Muscle of leg (tissue), 11 donors: ENCODE data around the gene MST1. TPM values are rescaled to one million over a fixed set of nuclear protein-coding genes. Genes with fewer than 3 reads are reported as not detected.

ENCODE experiments used
- DNase-seq: peaks from one replicate; pipeline ENCODE4 v3.0.0; 2013
- H3K27ac ChIP-seq: one replicate; pipeline ENCODE4 v1.5.1; 2013; ENCODE audit warnings: mild to moderate bottlenecking, low read length, control low read depth
- H3K27me3 ChIP-seq: one replicate; pipeline ENCODE4 v1.6.1; 2013; ENCODE audit warnings: low read length; ENCODE audit not compliant: control insufficient read depth, insufficient read depth
- H3K36me3 ChIP-seq: one replicate; pipeline ENCODE4 v1.6.1; 2013; ENCODE audit warnings: low read length; ENCODE audit not compliant: control insufficient read depth, insufficient read depth
- H3K4me1 ChIP-seq: one replicate; pipeline ENCODE4 v1.6.1; 2013; ENCODE audit warnings: low read length; ENCODE audit not compliant: control insufficient read depth, insufficient read depth
- H3K4me3 ChIP-seq: one replicate; pipeline ENCODE4 v1.5.1; 2013; ENCODE audit warnings: low read length, control low read depth
- H3K9me3 ChIP-seq: replicated peaks from 2 replicates; pipeline ENCODE4 v1.6.1; 2013; ENCODE audit warnings: low read depth, low read length; ENCODE audit not compliant: control insufficient read depth
- WGBS: methylation state at CpG from one replicate; pipeline ENCODE4 v1.1.5; 2013; ENCODE audit warnings: missing lambda C conversion rate; ENCODE audit not compliant: insufficient coverage; 5-methylcytosine and 5-hydroxymethylcytosine counted together
- polyA plus RNA-seq, 8 donors: library from polyadenylated mRNA; unstranded; fragments of 120-200 nt; gene quantifications; one replicate each; pipeline versions ENCODE4 v1.2.1 to v1.2.3, GENCODE V29; 2013; ENCODE audit warnings: inconsistent platforms in 1 of 8, low replicate concordance in 1 of 8; ENCODE audit not compliant: insufficient read length in 8 of 8, insufficient read depth in 1 of 8
- total RNA-seq: library from RNA; stranded (reverse); fragments of 120-200 nt; gene quantifications from one replicate; pipeline ENCODE4 v1.2.4, GENCODE V29; 2013

The MST1 gene
- total and polyA plus RNA-seq, 9 donors: 7.0 to 30.3 (median 9.8) TPM

DNA sequence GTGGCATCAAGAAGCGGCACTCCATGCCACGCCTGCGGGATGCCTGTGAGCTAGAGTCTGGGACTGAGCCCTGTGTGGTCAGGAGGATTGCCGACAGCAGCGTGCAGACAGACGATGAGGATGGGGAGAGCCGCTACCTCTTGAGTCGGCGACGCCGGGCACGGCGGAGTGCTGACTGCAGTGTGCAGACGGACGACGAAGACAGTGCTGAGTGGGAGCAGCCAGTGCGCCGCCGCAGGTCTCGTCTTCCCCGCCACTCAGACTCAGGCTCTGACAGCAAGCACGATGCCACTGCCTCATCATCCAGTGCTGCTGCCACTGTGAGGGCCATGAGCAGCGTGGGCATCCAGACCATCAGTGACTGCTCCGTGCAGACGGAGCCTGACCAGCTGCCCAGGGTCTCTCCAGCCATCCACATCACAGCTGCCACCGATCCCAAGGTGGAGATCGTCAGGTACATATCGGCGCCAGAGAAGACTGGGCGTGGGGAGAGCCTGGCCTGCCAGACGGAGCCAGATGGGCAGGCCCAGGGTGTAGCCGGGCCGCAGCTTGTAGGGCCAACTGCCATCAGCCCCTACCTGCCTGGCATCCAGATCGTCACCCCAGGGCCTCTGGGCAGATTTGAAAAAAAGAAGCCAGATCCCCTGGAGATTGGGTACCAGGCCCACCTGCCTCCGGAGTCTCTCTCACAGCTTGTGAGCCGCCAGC, 31.9 kb downstream of the MST1 start:
- Histone ChIP-seq H3K9me3 (no peaks in the 10 kb centered on the region), H3K36me3 (no peaks in the 10 kb centered on the region), H3K4me1 (peaks cover 58% of the 10 kb centered on the region), H3K27ac (no peak overlapping the region), H3K4me3 (no peak overlapping the region), H3K27me3 (no peaks in the 10 kb centered on the region)
- 90% methylated on average over 36 of the region's 36 CpGs for WGBS
- DNase-seq: no peak

DNA sequence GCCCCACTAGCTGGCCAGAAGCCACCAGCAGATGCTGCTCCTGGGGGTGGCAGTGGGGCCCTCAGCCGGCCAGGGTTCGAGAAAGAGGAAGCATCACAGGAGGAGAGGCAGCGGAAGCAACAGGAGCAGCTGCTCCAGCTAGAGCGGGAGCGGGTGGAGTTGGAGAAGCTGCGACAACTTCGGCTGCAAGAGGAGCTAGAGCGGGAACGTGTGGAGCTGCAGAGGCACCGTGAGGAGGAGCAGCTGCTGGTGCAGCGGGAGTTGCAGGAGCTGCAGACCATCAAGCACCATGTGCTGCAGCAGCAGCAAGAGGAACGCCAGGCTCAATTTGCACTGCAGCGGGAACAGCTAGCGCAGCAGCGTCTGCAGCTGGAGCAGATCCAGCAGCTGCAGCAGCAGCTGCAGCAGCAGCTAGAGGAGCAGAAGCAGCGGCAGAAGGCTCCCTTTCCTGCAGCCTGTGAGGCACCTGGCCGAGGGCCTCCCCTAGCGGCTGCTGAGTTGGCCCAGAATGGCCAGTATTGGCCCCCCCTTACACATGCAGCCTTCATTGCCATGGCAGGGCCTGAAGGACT, 32.6 kb downstream of the MST1 start:
- DNase-seq: peak; percentile 48
- Histone ChIP-seq H3K27me3 (no peaks in the 10 kb centered on the region), H3K36me3 (no peaks in the 10 kb centered on the region), H3K4me3 (no peak overlapping the region), H3K27ac (no peak overlapping the region), H3K9me3 (no peaks in the 10 kb centered on the region), H3K4me1 (peaks cover 58% of the 10 kb centered on the region)
- WGBS: 22% methylated on average over 18 of the region's 18 CpGs

- WGBS: 87% methylated on average over 19 of the region's 19 CpGs
- peaks cover 58% of the 10 kb centered on the region for H3K4me1 ChIP-seq
These were observed 33.5 kb downstream of the MST1 start for GRCh38 chr3:49655731-49656285.

DNA sequence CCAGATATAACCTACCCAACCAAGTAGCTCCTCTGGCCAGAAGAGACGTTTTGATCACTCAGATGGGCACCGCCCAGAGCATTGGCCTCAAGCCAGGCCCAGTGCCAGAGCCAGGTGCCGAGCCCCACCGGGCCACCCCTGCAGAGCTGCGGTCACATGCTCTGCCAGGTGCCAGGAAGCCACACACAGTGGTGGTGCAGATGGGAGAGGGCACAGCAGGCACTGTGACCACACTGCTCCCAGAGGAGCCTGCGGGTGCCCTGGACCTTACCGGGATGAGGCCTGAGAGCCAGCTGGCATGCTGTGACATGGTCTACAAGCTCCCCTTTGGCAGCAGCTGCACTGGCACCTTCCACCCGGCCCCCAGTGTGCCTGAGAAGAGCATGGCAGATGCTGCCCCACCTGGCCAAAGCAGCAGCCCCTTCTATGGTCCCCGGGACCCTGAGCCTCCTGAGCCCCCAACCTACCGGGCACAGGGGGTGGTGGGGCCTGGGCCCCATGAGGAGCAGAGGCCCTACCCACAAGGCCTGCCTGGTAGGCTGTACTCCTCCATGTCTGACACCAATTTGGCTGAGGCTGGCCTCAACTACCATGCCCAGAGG, 34.2 kb downstream of the MST1 start:
- Histone ChIP-seq H3K4me1 (peaks cover 58% of the 10 kb centered on the region), H3K4me3 (no peak overlapping the region), H3K36me3 (no peaks in the 10 kb centered on the region), H3K9me3 (no peaks in the 10 kb centered on the region), H3K27me3 (no peaks in the 10 kb centered on the region), H3K27ac (no peak overlapping the region)
- no peak for DNase-seq
- 83% methylated on average over 10 of the region's 10 CpGs for WGBS

More at GRCh38 chr3:49655731-49656285, 33.5 kb downstream of the MST1 start:
- H3K4me3 ChIP-seq: no peak overlapping the region
- no peak for DNase-seq
- H3K27ac ChIP-seq: no peak overlapping the region
- no peaks in the 10 kb centered on the region for H3K27me3 ChIP-seq
- H3K36me3 ChIP-seq: no peaks in the 10 kb centered on the region
- H3K9me3 ChIP-seq: no peaks in the 10 kb centered on the region

- no peaks in the 10 kb centered on the region for H3K9me3 ChIP-seq
- WGBS: 93% methylated on average over 14 of the region's 17 CpGs
- H3K27me3 ChIP-seq: no peaks in the 10 kb centered on the region
- H3K4me1 ChIP-seq: peaks cover 61% of the 10 kb centered on the region
- H3K36me3 ChIP-seq: no peaks in the 10 kb centered on the region
- no peak for DNase-seq
- H3K27ac ChIP-seq: no peak overlapping the region
- no peak overlapping the region for H3K4me3 ChIP-seq
These were observed 35.0 kb downstream of the MST1 start for GRCh38 chr3:49654176-49654825.

- no peak overlapping the region for H3K4me3 ChIP-seq
- no peak overlapping the region for H3K27ac ChIP-seq
- no peaks in the 10 kb centered on the region for H3K27me3 ChIP-seq
- 36% methylated on average over 7 of the region's 8 CpGs for WGBS
- peaks cover 57% of the 10 kb centered on the region for H3K4me1 ChIP-seq
- no peaks in the 10 kb centered on the region for H3K9me3 ChIP-seq
- peak; percentile 68 for DNase-seq
- H3K36me3 ChIP-seq: no peaks in the 10 kb centered on the region
These were observed 35.7 kb downstream of the MST1 start for GRCh38 chr3:49653621-49654020.

DNA sequence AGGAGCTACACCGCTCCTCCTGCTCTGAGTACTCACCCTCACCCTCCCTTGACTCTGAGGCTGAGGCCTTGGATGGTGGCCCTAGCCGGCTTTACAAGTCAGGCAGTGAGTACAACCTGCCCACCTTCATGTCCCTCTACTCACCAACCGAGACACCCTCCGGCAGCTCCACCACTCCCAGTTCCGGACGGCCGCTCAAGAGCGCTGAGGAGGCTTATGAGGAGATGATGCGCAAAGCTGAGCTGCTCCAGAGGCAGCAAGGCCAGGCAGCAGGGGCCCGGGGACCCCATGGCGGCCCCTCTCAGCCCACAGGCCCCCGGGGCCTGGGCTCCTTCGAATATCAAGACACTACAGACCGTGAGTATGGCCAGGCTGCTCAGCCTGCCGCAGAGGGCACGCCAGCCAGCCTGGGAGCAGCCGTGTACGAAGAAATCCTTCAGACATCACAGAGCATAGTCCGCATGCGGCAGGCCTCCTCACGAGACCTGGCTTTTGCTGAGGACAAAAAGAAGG, 36.3 kb downstream of the MST1 start:
- WGBS: 90% methylated on average over 11 of the region's 21 CpGs
- Histone ChIP-seq H3K27me3 (no peaks in the 10 kb centered on the region), H3K4me3 (no peak overlapping the region), H3K36me3 (no peaks in the 10 kb centered on the region), H3K4me1 (peaks cover 56% of the 10 kb centered on the region), H3K9me3 (no peaks in the 10 kb centered on the region), H3K27ac (no peak overlapping the region)
- DNase-seq: no peak

GRCh38 chr3:49652218-49652902, 36.9 kb downstream of the MST1 start:
- no peak overlapping the region for H3K27ac ChIP-seq
- H3K9me3 ChIP-seq: no peaks in the 10 kb centered on the region
- no peaks in the 10 kb centered on the region for H3K27me3 ChIP-seq
- peaks cover 56% of the 10 kb centered on the region for H3K4me1 ChIP-seq
- no peak overlapping the region for H3K4me3 ChIP-seq
- no peak for DNase-seq
- WGBS: 84% methylated on average over 32 of the region's 36 CpGs
- H3K36me3 ChIP-seq: no peaks in the 10 kb centered on the region

- peaks cover 40% of the 10 kb centered on the region for H3K4me1 ChIP-seq
- 31% methylated on average over 5 of the region's 8 CpGs for WGBS
- H3K9me3 ChIP-seq: no peaks in the 10 kb centered on the region
- H3K27me3 ChIP-seq: no peaks in the 10 kb centered on the region
- no peak overlapping the region for H3K4me3 ChIP-seq
- no peak overlapping the region for H3K27ac ChIP-seq
- no peaks in the 10 kb centered on the region for H3K36me3 ChIP-seq
- DNase-seq: no peak
These were observed 38.6 kb downstream of the MST1 start for GRCh38 chr3:49650637-49651036.
